GM23338 (cell line): ENCODE results near the gene ANAPC7.

Experiments
- CREB1 ChIP-seq: fragments of 250-450 bp; sonication (Bioruptor Pico); IDR thresholded peaks from 2 replicates; pipeline ENCODE4 v1.5.0; 2020; ENCODE audit warnings: low read depth, mild to moderate bottlenecking, moderate library complexity
- EZH2 ChIP-seq: fragments of 200-600 bp; sonication (generic); IDR thresholded peaks from one replicate; pipeline ENCODE4 v1.8.0; 2017; ENCODE audit warnings: antibody characterized with exemption, mild to moderate bottlenecking, low read depth; ENCODE audit not compliant: unreplicated experiment
- EZH2phosphoT487 ChIP-seq: fragments of 200-600 bp; sonication (generic); IDR thresholded peaks from one replicate; pipeline ENCODE4 v1.8.1; 2018; ENCODE audit warnings: antibody characterized with exemption; ENCODE audit not compliant: unreplicated experiment
- JUNB ChIP-seq: IDR thresholded peaks from one replicate; pipeline ENCODE4 v1.6.1; 2016; ENCODE audit warnings: antibody characterized with exemption; ENCODE audit not compliant: unreplicated experiment
- NANOG ChIP-seq: IDR thresholded peaks from 2 replicates; pipeline ENCODE4 v1.6.1; 2016; ENCODE audit warnings: antibody characterized with exemption, borderline replicate concordance
- POLR2AphosphoS5 ChIP-seq: IDR thresholded peaks from 2 replicates; pipeline ENCODE4 v1.6.1; 2016; ENCODE audit warnings: antibody characterized with exemption, low read depth
- STAT1 ChIP-seq: IDR thresholded peaks from one replicate; pipeline ENCODE4 v1.6.1; 2016; ENCODE audit warnings: antibody characterized with exemption; ENCODE audit not compliant: unreplicated experiment
- ZNF114 ChIP-seq: fragments of 250-450 bp; sonication (Bioruptor Pico); IDR thresholded peaks from 2 replicates; pipeline ENCODE4 v1.5.0; 2020; ENCODE audit warnings: mild to moderate bottlenecking, moderate library complexity
- ZNF331 ChIP-seq: fragments of 250-450 bp; sonication (Bioruptor Pico); IDR thresholded peaks from 2 replicates; pipeline ENCODE4 v1.5.0; 2020; ENCODE audit warnings: low read depth, mild to moderate bottlenecking, moderate library complexity
- TF ChIP-seq, protein P1 (sequence below), 2 experiments: fragments of 200-600 bp in 1 of 2; sonication (generic) in 1 of 2; conservative IDR thresholded peaks; 2 replicates each; pipeline versions ENCODE4 v1.5.1 to v1.6.1; 2016 to 2017; ENCODE audit warnings: antibody characterized with exemption in 2 of 2, low read depth in 2 of 2, mild to moderate bottlenecking in 2 of 2, moderate library complexity in 1 of 2
- TF ChIP-seq, protein P2 (sequence below): IDR thresholded peaks from one replicate; pipeline ENCODE4 v1.6.1; 2018; ENCODE audit warnings: antibody characterized with exemption; ENCODE audit not compliant: unreplicated experiment
- TF ChIP-seq, protein P3 (sequence below): IDR thresholded peaks from 2 replicates; pipeline ENCODE4 v1.6.1; 2016; ENCODE audit warnings: antibody characterized with exemption

GRCh38 chr12:110373025-110373424 is 30.5 kb downstream of the ANAPC7 start:
- no peak for TF ChIP-seq EZH2
- TF ChIP-seq POLR2AphosphoS5, result no peak
- TF ChIP-seq, protein P1, sequence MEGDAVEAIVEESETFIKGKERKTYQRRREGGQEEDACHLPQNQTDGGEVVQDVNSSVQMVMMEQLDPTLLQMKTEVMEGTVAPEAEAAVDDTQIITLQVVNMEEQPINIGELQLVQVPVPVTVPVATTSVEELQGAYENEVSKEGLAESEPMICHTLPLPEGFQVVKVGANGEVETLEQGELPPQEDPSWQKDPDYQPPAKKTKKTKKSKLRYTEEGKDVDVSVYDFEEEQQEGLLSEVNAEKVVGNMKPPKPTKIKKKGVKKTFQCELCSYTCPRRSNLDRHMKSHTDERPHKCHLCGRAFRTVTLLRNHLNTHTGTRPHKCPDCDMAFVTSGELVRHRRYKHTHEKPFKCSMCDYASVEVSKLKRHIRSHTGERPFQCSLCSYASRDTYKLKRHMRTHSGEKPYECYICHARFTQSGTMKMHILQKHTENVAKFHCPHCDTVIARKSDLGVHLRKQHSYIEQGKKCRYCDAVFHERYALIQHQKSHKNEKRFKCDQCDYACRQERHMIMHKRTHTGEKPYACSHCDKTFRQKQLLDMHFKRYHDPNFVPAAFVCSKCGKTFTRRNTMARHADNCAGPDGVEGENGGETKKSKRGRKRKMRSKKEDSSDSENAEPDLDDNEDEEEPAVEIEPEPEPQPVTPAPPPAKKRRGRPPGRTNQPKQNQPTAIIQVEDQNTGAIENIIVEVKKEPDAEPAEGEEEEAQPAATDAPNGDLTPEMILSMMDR (conservative IDR thresholded peaks at IDR 0.05; ENCODE audit: low read depth in 2 of 2), result no peak
- no peak for TF ChIP-seq CREB1
- TF ChIP-seq, protein P2, sequence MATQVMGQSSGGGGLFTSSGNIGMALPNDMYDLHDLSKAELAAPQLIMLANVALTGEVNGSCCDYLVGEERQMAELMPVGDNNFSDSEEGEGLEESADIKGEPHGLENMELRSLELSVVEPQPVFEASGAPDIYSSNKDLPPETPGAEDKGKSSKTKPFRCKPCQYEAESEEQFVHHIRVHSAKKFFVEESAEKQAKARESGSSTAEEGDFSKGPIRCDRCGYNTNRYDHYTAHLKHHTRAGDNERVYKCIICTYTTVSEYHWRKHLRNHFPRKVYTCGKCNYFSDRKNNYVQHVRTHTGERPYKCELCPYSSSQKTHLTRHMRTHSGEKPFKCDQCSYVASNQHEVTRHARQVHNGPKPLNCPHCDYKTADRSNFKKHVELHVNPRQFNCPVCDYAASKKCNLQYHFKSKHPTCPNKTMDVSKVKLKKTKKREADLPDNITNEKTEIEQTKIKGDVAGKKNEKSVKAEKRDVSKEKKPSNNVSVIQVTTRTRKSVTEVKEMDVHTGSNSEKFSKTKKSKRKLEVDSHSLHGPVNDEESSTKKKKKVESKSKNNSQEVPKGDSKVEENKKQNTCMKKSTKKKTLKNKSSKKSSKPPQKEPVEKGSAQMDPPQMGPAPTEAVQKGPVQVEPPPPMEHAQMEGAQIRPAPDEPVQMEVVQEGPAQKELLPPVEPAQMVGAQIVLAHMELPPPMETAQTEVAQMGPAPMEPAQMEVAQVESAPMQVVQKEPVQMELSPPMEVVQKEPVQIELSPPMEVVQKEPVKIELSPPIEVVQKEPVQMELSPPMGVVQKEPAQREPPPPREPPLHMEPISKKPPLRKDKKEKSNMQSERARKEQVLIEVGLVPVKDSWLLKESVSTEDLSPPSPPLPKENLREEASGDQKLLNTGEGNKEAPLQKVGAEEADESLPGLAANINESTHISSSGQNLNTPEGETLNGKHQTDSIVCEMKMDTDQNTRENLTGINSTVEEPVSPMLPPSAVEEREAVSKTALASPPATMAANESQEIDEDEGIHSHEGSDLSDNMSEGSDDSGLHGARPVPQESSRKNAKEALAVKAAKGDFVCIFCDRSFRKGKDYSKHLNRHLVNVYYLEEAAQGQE, result no peak
- no peak for TF ChIP-seq ZNF331
- no peak for TF ChIP-seq JUNB
- no peak for TF ChIP-seq EZH2phosphoT487
- no peak for TF ChIP-seq STAT1
- TF ChIP-seq, protein P3, sequence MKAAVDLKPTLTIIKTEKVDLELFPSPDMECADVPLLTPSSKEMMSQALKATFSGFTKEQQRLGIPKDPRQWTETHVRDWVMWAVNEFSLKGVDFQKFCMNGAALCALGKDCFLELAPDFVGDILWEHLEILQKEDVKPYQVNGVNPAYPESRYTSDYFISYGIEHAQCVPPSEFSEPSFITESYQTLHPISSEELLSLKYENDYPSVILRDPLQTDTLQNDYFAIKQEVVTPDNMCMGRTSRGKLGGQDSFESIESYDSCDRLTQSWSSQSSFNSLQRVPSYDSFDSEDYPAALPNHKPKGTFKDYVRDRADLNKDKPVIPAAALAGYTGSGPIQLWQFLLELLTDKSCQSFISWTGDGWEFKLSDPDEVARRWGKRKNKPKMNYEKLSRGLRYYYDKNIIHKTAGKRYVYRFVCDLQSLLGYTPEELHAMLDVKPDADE, result no peak
- TF ChIP-seq NANOG, result no peak
- TF ChIP-seq ZNF114 (CRISPR knock-in tag), result no peak
